GM21360 (cell line): ENCODE measurements around the gene OR9A2.
"Not testable (repeated sequence)": the region's sequence is repeated elsewhere in the genome, so short reads cannot be mapped to it uniquely, and the experiment has no call there.

ENCODE experiments used
- ATAC-seq: cut with Tn5 transposase; IDR thresholded peaks from one replicate; pipeline ENCODE4 v1.9.1; 2021; ENCODE audit warnings: mild to moderate bottlenecking, moderate library complexity; ENCODE audit not compliant: unreplicated experiment

OR9A2 gene

GRCh38 chr7:142978402-142978801 is 48.5 kb downstream of the OR9A2 start:
- not testable (repeated sequence) for ATAC-seq
